HT-29 (cell line): ENCODE measurements around the gene TBL2. TPM values are rescaled to one million over a fixed set of nuclear protein-coding genes. Genes with fewer than 3 reads are reported as not detected.
"Not testable (repeated sequence)": the region's sequence is repeated elsewhere in the genome, so short reads cannot be mapped to it uniquely, and the experiment has no call there.

Source experiments
- DNase-seq: peaks from one replicate; pipeline ENCODE4 v3.0.0-alpha.2; 2015; ENCODE audit warnings: low spot score
- total RNA-seq: library from RNA; depleted of rRNA; stranded (reverse); fragments of >200 nt; shearing (Covaris generic); gene quantifications from 2 replicates; pipeline ENCODE4 v1.2.3, GENCODE V29; 2014

The TBL2 gene
- total RNA-seq, 1 experiment from 2014 or later: 94.4 TPM

DNA sequence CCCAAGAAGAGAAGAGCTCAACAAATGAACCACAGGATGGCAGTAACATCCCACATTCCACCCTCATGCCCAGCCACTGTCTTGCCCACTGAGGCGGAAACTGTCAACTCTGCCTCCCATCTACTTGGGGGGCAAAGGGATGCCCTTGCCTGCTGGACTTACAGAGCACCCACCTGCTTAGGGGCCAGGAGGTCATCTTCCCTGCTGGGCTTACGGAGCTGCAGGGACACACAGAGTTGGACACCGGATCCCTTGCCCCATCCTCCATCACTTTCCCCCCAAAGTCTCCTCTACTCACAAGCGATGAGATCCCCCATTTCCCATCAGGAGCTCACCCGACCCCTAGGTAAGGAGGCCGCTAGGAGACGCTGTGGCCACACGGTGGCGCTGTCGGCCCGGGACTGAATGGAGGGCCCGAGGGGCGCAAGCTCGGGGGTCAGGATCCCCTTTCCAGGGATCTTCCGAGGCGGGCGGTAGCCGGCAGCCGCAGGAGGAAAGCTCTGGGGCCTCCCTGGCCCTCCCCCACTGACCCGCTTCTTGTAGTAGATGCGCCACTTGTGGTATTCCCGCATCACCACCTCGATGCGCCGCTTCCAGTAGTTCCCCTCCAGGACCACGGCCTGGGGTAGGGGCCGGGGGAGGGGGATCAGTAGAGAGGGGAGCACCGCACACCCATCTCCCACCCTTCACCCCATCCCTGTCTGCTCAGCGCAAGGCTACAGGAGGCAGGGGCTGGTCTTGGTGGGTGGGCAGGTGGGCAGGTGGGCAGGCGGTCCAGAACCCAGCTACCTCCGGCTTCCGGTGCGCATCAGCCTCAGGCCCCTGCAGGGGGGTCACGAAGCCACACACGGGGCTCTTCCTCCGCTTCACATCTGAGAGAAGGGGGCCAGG is 28.7 kb upstream of the TBL2 start:
- DNase-seq: peak; percentile 63

DNA sequence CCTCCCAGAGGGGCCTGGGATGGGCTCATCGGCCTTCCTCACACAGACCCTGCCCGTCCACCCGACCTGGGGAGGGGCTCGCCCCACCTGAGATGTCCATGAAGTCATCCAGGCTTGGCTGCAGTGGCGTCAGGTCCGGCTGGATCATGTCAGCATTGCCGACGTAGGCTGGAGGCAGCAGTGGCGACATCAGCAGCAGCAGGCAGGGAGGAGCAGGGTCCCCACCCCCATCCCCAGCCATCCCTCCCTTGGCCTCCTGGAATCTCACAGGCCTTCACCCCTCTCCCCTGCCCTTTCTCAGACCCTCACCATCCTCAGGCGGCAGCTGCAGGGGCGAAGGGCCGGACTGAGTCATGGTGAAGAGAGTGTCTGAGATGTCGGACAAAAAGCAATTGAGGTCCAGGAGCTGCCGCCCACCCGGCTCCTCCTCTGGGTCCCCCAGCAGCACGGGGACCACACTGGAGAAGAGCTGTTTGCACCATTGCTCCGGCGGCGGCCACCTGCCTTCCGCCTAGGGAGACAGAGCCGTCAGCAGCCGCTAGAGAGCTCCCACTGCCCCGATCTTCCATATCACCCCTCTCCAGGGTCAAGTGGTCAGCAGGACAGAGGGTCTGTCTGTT is 27.3 kb upstream of the TBL2 start:
- DNase-seq: no peak

DNA sequence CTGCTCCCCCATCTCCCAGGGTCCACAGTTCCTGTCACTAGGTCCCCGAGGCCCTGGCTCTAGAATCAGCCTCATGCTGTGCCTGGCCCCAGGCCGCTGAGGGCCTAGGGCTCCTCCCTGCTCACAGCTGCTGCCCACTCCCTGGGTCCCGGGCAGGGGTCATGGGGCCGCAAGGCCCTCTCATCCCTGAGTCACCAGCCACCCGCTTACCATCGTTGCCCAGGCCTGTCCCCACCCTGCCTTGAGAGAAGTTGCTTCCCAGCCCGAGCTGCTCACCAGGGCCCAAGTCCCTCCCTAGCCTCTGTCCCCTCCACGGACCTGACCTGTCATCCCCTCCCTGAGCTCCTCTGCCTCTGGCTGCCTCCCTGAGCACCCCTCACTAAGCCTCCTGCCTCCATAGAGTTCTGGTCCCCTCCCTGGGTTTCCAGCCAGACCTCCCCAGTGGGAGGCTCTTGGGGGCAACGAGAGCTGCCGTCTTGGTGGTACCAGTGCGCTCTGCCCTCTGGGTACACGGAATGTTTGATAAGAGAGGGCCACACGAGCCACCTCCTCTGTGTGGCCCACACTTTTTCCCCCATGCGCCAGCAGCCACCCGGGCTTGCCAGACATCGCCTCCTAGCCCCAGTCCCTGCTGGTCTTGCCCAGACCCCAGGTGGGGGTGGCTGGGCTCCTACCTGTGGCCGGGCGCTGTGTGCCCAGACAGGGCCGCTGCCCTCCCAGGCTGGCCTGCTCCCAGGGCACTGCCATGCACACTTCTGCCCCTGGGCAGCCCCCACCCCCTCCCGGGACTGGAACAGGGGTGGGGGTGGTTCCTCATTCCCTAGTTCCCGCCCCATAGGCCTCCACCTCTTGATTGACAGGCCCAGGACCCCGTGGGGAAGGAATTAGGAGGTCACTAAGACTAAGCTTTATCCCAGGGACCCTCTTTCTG is 24.6 kb upstream of the TBL2 start:
- no peak for DNase-seq

DNA sequence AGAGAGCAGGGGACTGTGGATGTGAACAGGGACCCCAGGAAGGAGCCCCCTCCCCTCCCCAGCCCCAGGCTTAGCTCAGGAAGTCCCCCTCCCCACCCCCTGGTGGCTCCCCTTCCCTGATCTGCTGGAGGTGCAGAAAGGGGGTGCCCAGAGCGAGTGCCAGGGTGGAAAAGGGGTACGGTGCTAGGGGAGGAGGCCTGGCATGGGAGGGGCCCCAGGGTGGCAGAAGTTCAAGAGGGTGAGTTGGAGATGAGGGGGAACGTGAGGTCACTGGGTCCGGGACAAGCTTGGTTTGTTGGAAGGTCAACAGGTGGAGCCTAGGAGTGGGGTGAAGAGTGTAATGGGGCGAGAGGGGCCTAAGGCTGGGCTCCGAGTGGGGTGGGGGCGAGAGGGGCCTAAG is 21.5 kb upstream of the TBL2 start:
- DNase-seq: no peak

DNA sequence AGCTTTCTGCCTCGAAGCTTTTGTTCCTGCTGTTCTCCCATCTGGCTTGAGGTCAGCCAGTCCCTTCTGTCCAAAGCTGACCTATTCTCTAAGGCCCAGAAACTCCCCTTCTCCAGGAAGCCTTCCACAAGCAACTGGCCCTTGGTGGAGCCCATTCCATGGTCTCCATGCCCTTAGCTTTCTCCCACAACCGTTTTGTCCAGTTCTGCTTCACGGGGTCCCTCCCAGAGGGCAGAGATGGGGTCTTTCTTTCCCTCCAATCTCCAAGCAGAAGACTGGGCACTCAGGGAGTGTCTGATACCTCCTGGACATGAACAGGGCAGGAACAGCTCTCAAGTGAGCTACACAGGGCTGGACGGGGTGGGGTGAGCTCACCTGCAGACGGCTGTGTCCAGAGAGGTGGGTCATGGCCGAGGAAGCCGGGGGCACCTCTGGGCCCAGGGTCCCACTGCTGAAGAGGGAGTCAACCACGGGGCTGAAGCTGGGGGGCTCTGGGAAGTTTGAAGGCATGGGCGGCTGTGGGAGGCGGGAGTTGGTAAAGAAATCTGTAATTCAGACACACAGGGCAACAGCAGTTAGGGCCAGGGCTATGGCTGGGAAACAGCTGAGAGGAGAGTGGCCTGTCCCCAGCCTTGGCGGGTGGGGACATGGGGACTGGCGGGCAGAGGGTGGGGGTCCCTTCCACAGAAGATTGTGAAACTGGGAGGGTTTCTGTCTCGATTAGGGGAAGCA is 20.9 kb upstream of the TBL2 start:
- DNase-seq: no peak

DNA sequence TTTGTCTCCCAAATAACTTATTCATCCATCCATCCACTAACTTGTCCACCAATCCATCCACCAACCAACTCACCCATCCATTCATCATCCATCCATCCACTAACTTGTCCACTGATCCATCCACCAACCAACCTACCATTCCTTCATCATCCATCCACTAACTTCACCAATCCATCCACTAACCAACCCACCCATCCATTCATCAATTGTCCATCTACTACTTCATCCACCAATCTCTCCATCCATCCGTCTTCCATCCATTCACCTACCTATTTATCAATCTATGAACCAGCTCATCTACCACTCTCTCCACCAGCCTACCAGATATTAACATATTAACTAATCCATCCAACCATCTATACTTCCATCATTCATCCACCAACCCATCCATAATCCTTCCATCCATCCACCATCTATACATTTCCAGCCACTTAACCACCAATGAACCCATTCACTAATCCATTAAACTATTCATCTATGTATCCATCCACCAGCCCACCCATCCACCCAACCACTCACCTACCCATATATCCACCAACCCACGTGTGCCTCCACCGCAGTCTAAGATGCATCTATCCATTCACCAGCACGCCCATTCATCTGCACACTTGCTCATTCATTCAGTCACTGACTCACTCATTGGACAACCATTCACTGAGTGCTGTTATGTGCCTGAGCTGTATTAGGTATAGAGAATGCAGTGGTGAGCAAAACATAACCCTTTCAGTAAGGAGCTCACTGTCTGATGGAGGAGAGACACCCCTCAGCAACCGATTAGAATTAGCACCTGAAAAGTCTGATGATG is 19.8 kb upstream of the TBL2 start:
- DNase-seq: no peak

DNA sequence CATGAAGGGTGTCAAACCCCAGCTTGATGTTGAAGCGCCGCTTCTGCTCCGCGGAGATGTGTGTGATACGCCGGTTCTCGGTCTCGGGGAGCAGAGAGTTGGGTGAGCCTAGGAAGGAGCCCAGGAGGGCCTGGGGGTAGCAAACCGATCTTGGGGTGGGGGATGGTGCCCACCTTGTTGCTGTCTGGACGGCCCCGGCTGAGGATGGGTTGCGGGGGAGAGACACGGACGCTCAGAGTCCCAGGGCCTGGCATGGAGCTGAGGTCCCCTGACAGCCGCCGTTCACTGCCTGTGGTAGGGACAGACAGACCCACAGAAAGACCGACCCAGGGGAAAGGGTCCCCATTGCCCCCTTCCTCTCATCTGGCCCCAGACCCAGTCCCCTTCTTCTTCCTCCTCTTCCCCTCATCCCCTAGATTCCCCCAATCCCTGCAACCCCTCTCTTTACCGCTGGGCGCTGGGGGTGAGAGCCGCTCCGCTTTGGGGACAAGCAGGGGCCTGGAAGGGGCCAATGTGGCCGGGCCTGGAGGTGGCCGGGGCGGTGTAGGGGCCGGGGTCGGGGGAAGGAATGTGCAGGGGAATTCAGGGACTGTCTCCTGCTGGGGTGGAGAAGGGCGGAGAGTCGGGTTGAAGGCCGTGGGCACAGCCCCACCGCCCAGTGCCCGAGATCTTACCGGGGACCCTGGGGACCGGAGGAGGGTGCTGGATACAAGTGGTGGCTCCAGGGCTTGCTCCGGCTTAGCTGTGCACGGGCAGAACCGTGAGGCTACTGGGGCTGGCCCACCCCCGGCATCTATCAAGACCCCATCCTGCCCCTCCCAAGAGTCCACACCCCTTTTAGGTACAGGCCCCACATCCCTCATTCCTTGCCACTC is 18.0 kb upstream of the TBL2 start:
- no peak for DNase-seq

DNA sequence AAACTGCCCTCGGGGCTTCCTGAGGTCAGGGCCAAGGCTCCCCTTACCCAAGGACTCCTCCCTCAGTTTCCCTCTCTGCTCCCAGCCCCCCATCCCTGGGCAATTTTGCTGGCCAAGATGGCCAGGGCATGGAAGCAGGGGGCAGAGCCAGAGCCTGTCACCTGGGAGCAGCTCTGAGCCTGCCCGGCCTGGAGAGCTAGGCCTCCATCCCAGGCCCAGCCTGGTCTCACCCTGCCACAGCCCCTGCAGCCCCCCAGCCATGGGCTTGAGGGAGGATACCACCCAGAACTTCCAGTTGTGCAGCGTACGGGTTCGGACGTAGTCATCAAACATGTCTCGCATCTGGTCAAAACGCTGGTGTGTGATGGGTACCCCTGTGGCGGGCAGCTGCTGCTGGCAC is 17.0 kb upstream of the TBL2 start:
- no peak for DNase-seq

DNA sequence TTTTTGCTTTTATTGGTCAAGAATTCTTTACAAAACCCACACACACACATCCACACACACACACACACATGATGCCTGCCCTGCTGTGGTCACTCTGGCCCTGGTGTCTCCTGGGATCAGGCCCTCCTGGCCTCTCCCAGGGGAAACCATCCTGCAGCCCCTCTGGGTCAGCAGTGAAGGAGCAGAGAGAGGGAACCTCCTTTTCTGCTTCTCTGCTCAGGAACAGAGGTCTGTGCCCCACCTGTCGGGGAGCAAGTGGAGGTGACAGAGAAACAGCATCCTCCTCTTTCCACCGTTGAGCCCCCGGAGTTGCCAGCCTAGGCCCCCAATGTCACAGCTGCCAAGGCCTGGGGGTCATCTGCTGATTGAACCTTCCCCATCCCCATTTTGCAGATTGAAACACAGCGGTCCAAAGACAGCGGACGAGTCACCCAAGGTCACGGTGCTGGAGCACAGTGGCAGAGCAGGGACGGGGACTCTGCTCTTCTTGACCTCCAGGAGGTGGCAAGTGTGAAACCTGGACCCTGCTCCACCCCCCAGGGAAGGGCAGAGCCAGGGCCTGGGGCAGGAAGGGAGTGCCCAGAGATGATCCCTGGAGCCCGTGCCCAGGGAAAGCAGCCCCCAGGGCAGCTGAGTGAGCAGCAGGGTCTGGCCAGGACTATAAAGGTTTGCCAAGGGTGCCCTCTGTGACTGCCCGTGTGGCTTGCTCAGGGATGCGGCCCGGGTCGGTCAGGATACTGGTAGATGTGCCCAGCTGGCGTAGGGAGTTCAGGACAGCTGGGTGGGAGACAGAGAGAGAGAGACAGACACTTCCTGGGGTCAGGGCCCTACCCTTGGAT is 15.0 kb upstream of the TBL2 start:
- DNase-seq: no peak

DNA sequence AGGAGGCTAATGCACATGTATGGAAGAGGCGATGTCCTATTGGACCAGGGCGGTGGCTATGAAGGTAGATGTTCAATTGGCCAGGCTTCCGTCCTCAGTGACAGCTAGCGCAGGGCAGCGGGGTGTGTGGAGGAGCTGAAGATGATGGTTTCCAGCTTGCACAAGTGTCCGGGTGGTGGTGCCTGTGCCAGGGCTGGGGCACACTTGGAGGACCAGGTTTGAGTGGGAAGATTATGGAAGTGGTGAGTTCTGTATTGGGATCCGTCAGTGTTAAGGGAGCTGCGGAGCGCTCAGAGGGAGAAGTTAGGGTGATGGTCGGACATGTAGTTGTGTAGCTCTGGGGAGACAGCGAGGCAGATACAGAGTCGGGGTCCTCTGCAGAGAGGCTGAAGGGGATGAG is 8.5 kb upstream of the TBL2 start:
- no peak for DNase-seq

DNA sequence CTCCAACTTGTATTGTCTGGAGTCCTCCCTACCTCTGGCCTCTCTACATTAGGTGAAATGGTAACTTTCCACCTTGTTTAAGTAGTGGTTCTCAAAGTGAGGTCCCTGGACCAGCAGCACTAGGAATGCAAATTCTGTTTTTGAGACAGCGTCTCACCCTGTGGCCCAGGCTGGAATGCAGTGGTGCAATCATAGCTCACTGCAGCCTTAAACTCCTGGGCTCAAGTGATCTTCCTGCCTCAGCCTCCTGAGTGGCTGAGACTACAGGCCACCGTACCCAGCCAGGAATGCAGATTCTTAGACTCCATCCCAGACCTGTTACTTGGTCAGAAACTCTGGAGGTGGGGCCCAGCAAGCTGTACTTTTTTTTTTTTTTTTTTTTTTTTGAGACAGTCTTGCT is 6.8 kb upstream of the TBL2 start:
- DNase-seq: no peak

DNA sequence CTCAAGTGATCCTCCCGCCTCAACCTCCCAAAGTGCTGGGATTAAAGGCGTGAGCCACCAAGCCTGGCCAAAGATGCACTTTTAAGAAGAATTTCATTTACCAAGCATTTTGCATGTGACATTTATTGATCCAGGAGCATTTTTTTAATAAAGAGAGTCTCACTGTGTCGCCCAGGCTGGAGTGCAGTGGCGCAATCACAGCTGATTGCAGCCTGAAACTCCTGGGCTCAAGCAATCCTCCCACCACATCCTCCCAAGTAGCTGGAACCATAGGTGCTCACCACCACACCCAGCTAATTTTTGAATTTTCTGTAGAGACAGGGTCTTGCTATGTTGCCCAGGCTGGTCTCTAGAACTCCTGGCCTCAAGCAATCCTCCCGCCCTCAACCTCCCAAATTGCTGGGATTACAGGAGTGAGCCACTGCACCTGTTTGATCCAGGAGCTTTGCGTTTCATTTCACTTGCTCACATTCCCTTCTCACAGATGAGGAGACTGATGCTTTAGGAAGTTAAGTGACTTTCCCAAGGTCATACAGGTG is 4.4 kb upstream of the TBL2 start:
- DNase-seq: no peak

DNA sequence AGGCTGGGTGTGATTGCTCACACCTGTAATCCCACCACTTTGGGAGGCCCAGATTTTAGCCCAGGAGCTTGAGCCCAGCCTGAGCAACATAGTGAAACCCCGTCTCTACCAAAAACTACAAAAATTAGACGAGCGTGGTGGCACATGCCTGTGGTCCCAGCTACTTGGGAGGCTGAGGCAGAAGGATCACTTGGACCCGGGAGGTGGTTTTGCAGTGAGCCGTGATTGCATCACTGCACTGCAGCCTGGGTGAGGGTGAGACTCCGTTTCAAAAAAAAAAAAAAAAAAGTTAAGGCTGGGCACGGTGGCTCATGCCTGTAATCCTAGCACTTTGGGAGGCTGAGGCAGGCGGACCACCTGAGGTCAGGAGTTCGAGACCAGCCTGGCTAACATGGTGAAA is 2.6 kb upstream of the TBL2 start:
- DNase-seq: not testable (repeated sequence)

DNA sequence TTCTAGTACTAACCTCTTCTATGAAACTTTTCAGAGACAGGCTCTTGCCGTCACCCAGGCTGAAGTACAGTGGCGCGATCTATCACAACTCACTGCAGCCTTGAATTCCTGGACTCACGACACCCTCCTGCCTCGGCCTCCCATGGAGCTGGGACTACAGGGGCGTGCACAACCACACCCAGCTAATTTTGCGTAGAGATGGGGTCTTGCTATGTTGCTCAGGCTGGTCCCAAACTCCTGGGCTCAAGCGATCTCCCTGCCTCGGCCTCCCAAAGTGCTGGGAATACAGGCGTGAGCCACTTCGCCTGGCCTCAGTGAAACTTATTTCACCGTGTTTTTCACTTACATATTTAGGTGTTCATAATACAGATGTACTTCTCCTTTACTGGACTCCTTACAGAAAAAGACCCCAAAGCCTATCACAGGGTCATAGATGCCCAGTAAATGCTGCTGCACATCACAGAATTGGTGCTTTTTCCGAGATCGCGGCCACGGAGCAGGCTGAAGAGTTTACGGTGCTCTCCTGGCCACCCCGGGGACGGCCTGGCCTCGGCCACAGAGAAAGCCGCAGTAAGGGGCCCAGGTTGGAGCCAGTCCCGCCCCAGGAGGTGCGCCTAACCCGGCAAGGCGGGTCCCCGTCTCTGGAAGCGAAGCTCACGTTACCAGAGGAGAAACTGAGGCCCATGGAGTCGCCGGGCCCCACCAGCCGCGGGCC is 595 bp downstream of the TBL2 start:
- peak; percentile 51 for DNase-seq

DNA sequence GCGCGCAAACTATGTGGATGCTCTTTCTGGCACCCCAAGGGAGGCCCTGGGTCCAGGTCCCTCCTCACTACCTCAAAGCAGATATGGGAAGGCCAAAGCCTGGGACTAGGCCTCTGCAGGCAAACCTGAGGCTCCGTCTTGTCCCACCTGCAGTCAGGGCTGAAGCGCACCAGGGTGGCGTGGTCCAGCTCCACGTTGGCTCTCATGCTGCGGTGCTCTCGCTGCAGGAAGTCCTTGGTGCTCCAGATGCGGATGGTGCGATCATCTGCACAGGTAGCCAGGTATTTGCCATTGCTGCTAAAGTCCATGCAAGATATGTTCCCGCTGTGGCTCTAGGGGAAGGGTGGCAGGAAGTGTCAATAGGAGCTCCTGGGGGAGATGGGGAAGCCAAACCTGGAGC is 4.6 kb downstream of the TBL2 start:
- DNase-seq: no peak

DNA sequence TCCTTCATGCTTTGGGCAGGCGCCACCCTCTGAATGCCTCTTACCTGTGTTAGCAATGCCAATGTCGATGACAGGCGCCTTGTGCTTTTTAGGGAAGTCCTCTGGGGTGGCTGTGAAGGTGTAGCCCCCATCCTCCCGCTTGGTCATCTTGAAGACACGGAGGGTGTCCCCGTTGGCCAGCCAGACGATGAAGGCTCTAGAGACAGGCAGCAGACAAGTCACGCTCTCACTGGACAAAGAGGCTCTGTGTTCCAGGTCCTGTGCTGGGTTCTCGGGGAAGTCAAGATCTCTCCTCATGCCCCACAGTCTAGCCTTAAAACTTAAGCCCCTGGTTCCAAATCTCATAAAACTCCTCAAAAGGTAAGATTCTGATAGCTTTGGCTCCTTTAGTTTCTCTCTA is 5.1 kb downstream of the TBL2 start:
- no peak for DNase-seq

DNA sequence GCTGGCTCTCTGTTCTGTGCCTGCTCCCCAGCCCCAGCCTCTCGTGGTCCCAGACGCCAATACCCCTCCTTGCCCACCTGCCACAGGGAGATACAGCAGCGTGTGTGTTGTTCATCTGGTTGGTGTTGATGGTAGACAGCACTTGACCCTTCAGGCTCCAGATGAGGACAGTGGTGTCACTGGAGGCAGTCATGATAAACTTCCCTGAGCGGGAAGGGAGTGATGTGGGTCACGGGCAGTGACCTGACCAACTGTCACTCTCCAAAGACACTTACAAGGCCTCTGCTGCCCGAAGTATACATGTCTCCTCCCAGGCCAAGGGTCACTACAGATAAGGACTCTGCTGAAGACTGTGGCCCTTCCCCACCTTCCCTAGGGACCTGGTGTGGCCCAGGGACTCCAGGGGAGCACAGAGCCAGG is 5.6 kb downstream of the TBL2 start:
- DNase-seq: no peak

DNA sequence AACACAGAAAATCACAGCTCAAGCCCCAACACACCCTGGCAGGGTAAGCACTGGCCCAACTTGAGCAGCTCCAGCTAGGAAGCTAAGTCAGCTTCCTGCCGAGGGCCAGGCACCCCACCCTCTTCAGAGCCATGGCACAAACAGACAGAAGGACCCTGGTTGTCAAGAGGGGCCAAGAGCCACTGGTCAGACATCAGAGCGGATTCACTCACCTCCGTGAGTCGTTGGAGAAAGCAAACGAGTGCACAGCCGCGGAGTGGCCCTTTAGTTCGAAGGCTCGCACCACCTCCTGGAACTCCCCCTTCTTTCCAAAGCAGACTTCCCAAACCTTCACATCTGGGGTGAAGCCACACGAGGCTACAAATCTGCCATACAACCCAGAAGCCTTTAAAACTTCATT is 7.4 kb downstream of the TBL2 start:
- DNase-seq: no peak
